H1 (cell line): Measurements from ENCODE around the gene SKA1. TPM values are rescaled to one million over a fixed set of nuclear protein-coding genes. Genes with fewer than 3 reads are reported as not detected.

Experiments used
- CTBP2 ChIP-seq: IDR thresholded peaks from 2 replicates; pipeline ENCODE4 v1.7.0; 2011; ENCODE audit warnings: borderline replicate concordance, mild to moderate bottlenecking, moderate library complexity, mixed read lengths, low read length; ENCODE audit not compliant: insufficient read depth, insufficient read length
- polyA plus RNA-seq, 7 experiments: library from polyadenylated mRNA; depleted of rRNA in 3 of 7; stranded (reverse) in 5 of 7; unstranded in 2 of 7; fragments of >200 nt in 5 of 7; fragments of 200-250 nt in 2 of 7; gene quantifications; 1 replicate in 5 of 7; 2 replicates in 1 of 7; 4 replicates in 1 of 7; pipeline versions ENCODE4 v1.2.1 to v1.2.3, GENCODE V29; 2011 to 2013; ENCODE audit warnings: missing spikeins in 2 of 7, mixed read lengths in 2 of 7
- total RNA-seq: library from RNA; stranded (reverse); fragmentation: NEBNext Ultra II Directional; extraction: Animal tissue kit (Norgen Biotek cat#: 25700); gene quantifications from 2 replicates; pipeline ENCODE4 v1.2.1, GENCODE V29; 2021

Gene SKA1
- total and polyA plus RNA-seq, 2 of the 8 experiments (the other 6 are each of a cell fraction or from before 2014, with no cell fraction given), result 8.6 to 22.9 TPM

- no peak for TF ChIP-seq CTBP2
Measured at GRCh38 chr18:50330176-50330575, 44.7 kb upstream of the SKA1 start (continued).
